GM10248 (cell line): ENCODE data around the gene PHACTR1.
"Not testable (repeated sequence)": the region's sequence is repeated elsewhere in the genome, so short reads cannot be mapped to it uniquely, and the experiment has no call there.

ENCODE experiments used
- CTCF ChIA-PET: fragments of 300-600 bp; sonication (Branson Sonifier 250); formaldehyde crosslinking; extraction: SDS; loops from one replicate; lab custom pipeline; 2021; ENCODE audit warnings: antibody characterized with exemption; lab: Yijun Ruan, JAX
- POLR2A ChIA-PET: fragments of 350-650 bp; sonication (Branson Sonifier 250); formaldehyde crosslinking; extraction: SDS; loops from one replicate; lab custom pipeline; 2020; ENCODE audit warnings: antibody characterized with exemption; lab: Yijun Ruan, JAX
- DNase-seq: peaks from one replicate; pipeline ENCODE4 v3.0.0; 2012; ENCODE audit errors: extremely low spot score
- TF ChIP-seq, protein P1 (sequence below): IDR thresholded peaks from 2 replicates; pipeline ENCODE4 v1.5.1; 2012; ENCODE audit warnings: mild to moderate bottlenecking, low read depth; ENCODE audit errors: extremely low read depth, missing control alignments, control extremely low read depth

The PHACTR1 gene

DNA sequence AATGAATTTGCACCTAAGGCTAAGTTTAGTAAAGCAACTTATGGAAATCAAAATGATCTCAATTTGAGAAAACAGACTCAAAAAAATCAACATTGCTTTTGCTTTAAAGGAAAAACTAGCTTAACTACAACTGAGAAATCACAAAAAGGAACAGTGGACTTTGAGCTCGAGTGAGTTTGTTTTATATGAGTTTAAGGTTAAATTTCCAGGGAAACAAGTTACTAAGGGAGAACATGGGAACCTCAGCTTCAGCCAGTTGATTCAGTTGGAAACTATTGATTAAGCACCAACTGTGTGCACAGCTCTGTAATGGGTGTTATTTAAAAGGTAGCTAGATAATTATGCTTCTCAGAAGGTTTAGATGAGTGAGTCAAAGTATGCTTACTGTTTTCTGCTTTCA is 526.0 kb downstream of the PHACTR1 start:
- ChIA-PET CTCF (interaction anchor here (1.0 to 2.0 kb wide), 2 partner anchors 13 to 17 kb away, joined by 3 to 7 read pairs; no protein-coding TSS in a partner anchor), POLR2A (no interaction called here)
- DNase-seq = no peak
- TF ChIP-seq, protein P1, sequence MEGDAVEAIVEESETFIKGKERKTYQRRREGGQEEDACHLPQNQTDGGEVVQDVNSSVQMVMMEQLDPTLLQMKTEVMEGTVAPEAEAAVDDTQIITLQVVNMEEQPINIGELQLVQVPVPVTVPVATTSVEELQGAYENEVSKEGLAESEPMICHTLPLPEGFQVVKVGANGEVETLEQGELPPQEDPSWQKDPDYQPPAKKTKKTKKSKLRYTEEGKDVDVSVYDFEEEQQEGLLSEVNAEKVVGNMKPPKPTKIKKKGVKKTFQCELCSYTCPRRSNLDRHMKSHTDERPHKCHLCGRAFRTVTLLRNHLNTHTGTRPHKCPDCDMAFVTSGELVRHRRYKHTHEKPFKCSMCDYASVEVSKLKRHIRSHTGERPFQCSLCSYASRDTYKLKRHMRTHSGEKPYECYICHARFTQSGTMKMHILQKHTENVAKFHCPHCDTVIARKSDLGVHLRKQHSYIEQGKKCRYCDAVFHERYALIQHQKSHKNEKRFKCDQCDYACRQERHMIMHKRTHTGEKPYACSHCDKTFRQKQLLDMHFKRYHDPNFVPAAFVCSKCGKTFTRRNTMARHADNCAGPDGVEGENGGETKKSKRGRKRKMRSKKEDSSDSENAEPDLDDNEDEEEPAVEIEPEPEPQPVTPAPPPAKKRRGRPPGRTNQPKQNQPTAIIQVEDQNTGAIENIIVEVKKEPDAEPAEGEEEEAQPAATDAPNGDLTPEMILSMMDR = no peak

DNA sequence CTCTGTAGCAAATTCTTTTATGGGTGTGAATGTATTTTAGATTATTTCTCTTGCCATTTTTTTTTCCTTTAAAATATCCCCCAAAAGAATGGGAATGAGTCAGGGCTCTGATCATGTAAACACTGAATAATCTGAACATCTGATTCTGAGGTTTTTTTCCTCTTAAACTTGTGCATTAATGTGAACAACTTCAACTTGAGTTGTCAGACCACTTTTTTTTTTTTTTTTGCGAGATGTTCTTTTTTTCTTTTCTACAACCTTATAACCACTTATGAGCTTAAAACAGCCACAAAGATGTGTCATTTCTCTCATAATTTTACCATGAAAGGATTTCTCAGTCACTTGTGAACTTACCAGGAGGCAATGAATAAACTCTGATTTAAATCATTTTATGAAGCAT is 526.5 kb downstream of the PHACTR1 start:
- POLR2A ChIA-PET = no interaction called here
- CTCF ChIA-PET = interaction anchor here (1.0 to 2.0 kb wide), 2 partner anchors 14 to 17 kb away, joined by 3 to 7 read pairs; no protein-coding TSS in a partner anchor
- no peak for DNase-seq
- TF ChIP-seq, protein P1 = no peak

- DNase-seq, POLR2A ChIA-PET: not testable (repeated sequence)
- CTCF ChIA-PET = interaction anchor here (2.0 kb wide), 1 partner anchor 16 kb away, joined by 7 read pairs; no protein-coding TSS in a partner anchor
These were observed 527.2 kb downstream of the PHACTR1 start for GRCh38 chr6:13243745-13244144.

- DNase-seq = no peak
- TF ChIP-seq, protein P1 = no peak
- POLR2A ChIA-PET = no interaction called here
- CTCF ChIA-PET = interaction anchor here (1.5 to 2.0 kb wide), 2 partner anchors 11 to 53 kb away, joined by 4 to 9 read pairs; no protein-coding TSS in a partner anchor
These were observed 531.1 kb downstream of the PHACTR1 start for GRCh38 chr6:13247627-13248026.

DNA sequence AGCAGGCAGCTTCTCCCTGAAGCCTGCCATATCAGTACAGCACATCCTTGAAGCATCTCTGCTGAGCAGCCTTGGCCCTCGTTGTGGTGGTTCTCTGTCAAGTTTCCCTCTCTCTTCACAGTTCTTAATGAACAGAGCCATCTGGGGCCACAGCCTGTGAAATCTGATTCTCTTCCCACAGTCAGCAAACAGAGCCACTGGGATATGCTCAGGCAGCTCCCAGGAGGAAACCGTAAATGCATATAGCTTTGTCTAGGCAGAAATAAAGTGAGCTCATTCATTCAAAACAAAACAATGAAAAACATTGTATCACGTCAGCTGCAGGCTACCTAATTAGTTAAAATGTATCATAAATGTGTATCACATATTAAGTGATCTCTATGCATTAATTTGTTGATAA is 531.5 kb downstream of the PHACTR1 start:
- TF ChIP-seq, protein P1 = no peak
- CTCF ChIA-PET = interaction anchor here (1.5 to 2.0 kb wide), 2 partner anchors 10 to 53 kb away, joined by 4 to 9 read pairs; no protein-coding TSS in a partner anchor
- DNase-seq = no peak
- POLR2A ChIA-PET = no interaction called here

GRCh38 chr6:13248584-13248985 is 532.0 kb downstream of the PHACTR1 start:
- TF ChIP-seq, protein P1 = no peak
- ChIA-PET POLR2A (no interaction called here), CTCF (interaction anchor here (1.5 to 2.0 kb wide), 2 partner anchors 10 to 54 kb away, joined by 4 to 9 read pairs; no protein-coding TSS in a partner anchor)
- no peak for DNase-seq

GRCh38 chr6:13248994-13249393 is 532.4 kb downstream of the PHACTR1 start:
- TF ChIP-seq, protein P1 = no peak
- DNase-seq = no peak
- ChIA-PET POLR2A (no interaction called here), CTCF (interaction anchor here (2.0 kb wide), 1 partner anchor 54 kb away, joined by 4 read pairs; no protein-coding TSS in a partner anchor)
